IPS-18c (cell line): ENCODE data around the gene TFDP1.
A peak's percentile ranks its signal among the peaks of the same experiment; 100 is the strongest.

Experiments used
- H3K4me3 ChIP-seq: 2 replicates; pipeline ENCODE4 v1.7.0; 2013; ENCODE audit warnings: low read depth, mild to moderate bottlenecking, low read length, moderate library complexity; ENCODE audit not compliant: insufficient read depth
- H3K9me3 ChIP-seq: one replicate; pipeline ENCODE4 v1.6.1; 2013; ENCODE audit warnings: mild to moderate bottlenecking, low read length, moderate library complexity; ENCODE audit not compliant: control insufficient read depth, insufficient read depth

The TFDP1 gene

GRCh38 chr13:113584205-113584869, at the start of gene TFDP1:
Gene TFDP1, plus strand, starts transcription at chr13:113584753. Its CDS starts 1,085 bp downstream, at chr13:113585838.
- no peaks in the 10 kb centered on the region for H3K9me3 ChIP-seq

GRCh38 chr13:113535381-113535781, 49.2 kb upstream of the TFDP1 start:
- no peaks in the 10 kb centered on the region for H3K9me3 ChIP-seq
- H3K4me3 ChIP-seq: no peak overlapping the region

More at GRCh38 chr13:113584205-113584869, at the start of gene TFDP1:
- H3K4me3 ChIP-seq: peak within 1 kb of the TSS; percentile 70

GRCh38 chr13:113536461-113537110, 48.0 kb upstream of the TFDP1 start:
- Histone ChIP-seq H3K9me3 (no peaks in the 10 kb centered on the region), H3K4me3 (no peak overlapping the region)

- no peak overlapping the region for H3K4me3 ChIP-seq
- H3K9me3 ChIP-seq: no peaks in the 10 kb centered on the region
Measured at GRCh38 chr13:113537205-113537604, 47.3 kb upstream of the TFDP1 start.

GRCh38 chr13:113537909-113538688, 46.5 kb upstream of the TFDP1 start:
- Histone ChIP-seq H3K4me3 (no peak overlapping the region), H3K9me3 (no peaks in the 10 kb centered on the region)

GRCh38 chr13:113538689-113539058, 45.9 kb upstream of the TFDP1 start:
- Histone ChIP-seq H3K4me3 (no peak overlapping the region), H3K9me3 (no peaks in the 10 kb centered on the region)

- Histone ChIP-seq H3K9me3 (no peaks in the 10 kb centered on the region), H3K4me3 (no peak overlapping the region)
Measured at GRCh38 chr13:113539176-113539575, 45.4 kb upstream of the TFDP1 start.

- Histone ChIP-seq H3K4me3 (no peak overlapping the region), H3K9me3 (no peaks in the 10 kb centered on the region)
Measured at GRCh38 chr13:113539822-113540221, 44.7 kb upstream of the TFDP1 start.

GRCh38 chr13:113540523-113540922, 44.0 kb upstream of the TFDP1 start:
- no peak overlapping the region for H3K4me3 ChIP-seq
- H3K9me3 ChIP-seq: no peaks in the 10 kb centered on the region

GRCh38 chr13:113542751-113543424, 41.7 kb upstream of the TFDP1 start:
- Histone ChIP-seq H3K4me3 (no peak overlapping the region), H3K9me3 (no peaks in the 10 kb centered on the region)

- H3K4me3 ChIP-seq: no peak overlapping the region
- H3K9me3 ChIP-seq: no peaks in the 10 kb centered on the region
Measured at GRCh38 chr13:113544071-113544891, 40.3 kb upstream of the TFDP1 start.

- no peak overlapping the region for H3K4me3 ChIP-seq
- no peaks in the 10 kb centered on the region for H3K9me3 ChIP-seq
Measured at GRCh38 chr13:113544896-113545295, 39.7 kb upstream of the TFDP1 start.

GRCh38 chr13:113545455-113545930, 39.1 kb upstream of the TFDP1 start:
- Histone ChIP-seq H3K4me3 (no peak overlapping the region), H3K9me3 (no peaks in the 10 kb centered on the region)

GRCh38 chr13:113545931-113546516, 38.5 kb upstream of the TFDP1 start:
- H3K9me3 ChIP-seq: no peaks in the 10 kb centered on the region

GRCh38 chr13:113546571-113547237, 37.8 kb upstream of the TFDP1 start:
- no peak overlapping the region for H3K4me3 ChIP-seq

More at GRCh38 chr13:113545931-113546516, 38.5 kb upstream of the TFDP1 start:
- no peak overlapping the region for H3K4me3 ChIP-seq

More at GRCh38 chr13:113546571-113547237, 37.8 kb upstream of the TFDP1 start:
- no peaks in the 10 kb centered on the region for H3K9me3 ChIP-seq
